ENCODE measurements around the gene PCDHGA12. TPM values are rescaled to one million over a fixed set of nuclear protein-coding genes. Genes with fewer than 3 reads are reported as not detected.

The PCDHGA12 gene
- total RNA-seq, 2 donors from 2014 or later = 3.8 to 6.8 TPM

GRCh38 chr5:141475625-141476131, 45.4 kb downstream of the PCDHGA12 start, which contains the start of gene PCDHGC3:
Gene PCDHGC3, plus strand, starts transcription at chr5:141475966. Its CDS starts 151 bp downstream, at chr5:141476117.
- WGBS = under 1% methylated on average over 28 of the region's 28 CpGs
- no peaks in the 10 kb centered on the region for H3K9me3 ChIP-seq
- peak in 3 of 4 experiments; percentile 46 to 62 (median 59) for TF ChIP-seq CTCF (IDR thresholded peaks at IDR 0.05)
- TF ChIP-seq POLR2AphosphoS5 (IDR thresholded peaks at IDR 0.05) = peak; percentile 90
- TF ChIP-seq POLR2A (IDR thresholded peaks at IDR 0.05) = peak; percentile 56
- no peaks in the 10 kb centered on the region for H3K27me3 ChIP-seq (replicated peaks; ENCODE audit: insufficient read depth)
- H3K27ac ChIP-seq = peak within 1 kb of the TSS; percentile 88
- no peaks in the 10 kb centered on the region for H3K36me3 ChIP-seq
- peak; percentile 94 for DNase-seq (ENCODE audit: low spot score)
- intact Hi-C loops (cut with DNase I) = loop anchor here (1.0 to 5.0 kb wide), 3 partner anchors 37 to 83 kb away; no protein-coding TSS in a partner anchor
- peak within 1 kb of the TSS; percentile 46 to 50 for H3K4me3 ChIP-seq
- H3K4me1 ChIP-seq (replicated peaks) = peaks cover 2% of the 10 kb centered on the region

- H3K9me3 ChIP-seq = no peaks in the 10 kb centered on the region
- no peaks in the 10 kb centered on the region for H3K36me3 ChIP-seq
- WGBS = under 1% methylated on average over 52 of the region's 58 CpGs
- intact Hi-C loops (cut with DNase I) = loop anchor here (2.0 to 5.0 kb wide), 2 partner anchors 36 to 82 kb away; no protein-coding TSS in a partner anchor
- peak; percentile 68 for DNase-seq (ENCODE audit: low spot score)
- H3K27ac ChIP-seq = peak overlapping the region; percentile 88
- peak overlapping the region; percentile 46 to 50 for H3K4me3 ChIP-seq
- H3K4me1 ChIP-seq (replicated peaks) = peaks cover 2% of the 10 kb centered on the region
- no peaks in the 10 kb centered on the region for H3K27me3 ChIP-seq (replicated peaks; ENCODE audit: insufficient read depth)
- peak; percentile 21 for TF ChIP-seq POLR2A (IDR thresholded peaks at IDR 0.05)
- peak; percentile 34 for TF ChIP-seq POLR2AphosphoS5 (IDR thresholded peaks at IDR 0.05)
- no peak for TF ChIP-seq CTCF (IDR thresholded peaks at IDR 0.05)
These were observed 46.0 kb downstream of the PCDHGA12 start for GRCh38 chr5:141476132-141476911.

- no peaks in the 10 kb centered on the region for H3K36me3 ChIP-seq
- TF ChIP-seq CTCF (IDR thresholded peaks at IDR 0.05) = no peak
- peaks cover 2% of the 10 kb centered on the region for H3K4me1 ChIP-seq (replicated peaks)
- intact Hi-C loops (cut with DNase I) = loop anchor here (2.0 to 5.0 kb wide), 2 partner anchors 35 to 82 kb away; no protein-coding TSS in a partner anchor
- H3K4me3 ChIP-seq = peak overlapping the region; percentile 46 to 50
- no peak for DNase-seq (ENCODE audit: low spot score)
- H3K27me3 ChIP-seq (replicated peaks; ENCODE audit: insufficient read depth) = no peaks in the 10 kb centered on the region
- H3K9me3 ChIP-seq = no peaks in the 10 kb centered on the region
- WGBS = 34% methylated on average over 24 of the region's 24 CpGs
- H3K27ac ChIP-seq = peak overlapping the region; percentile 88
These were observed 46.8 kb downstream of the PCDHGA12 start for GRCh38 chr5:141477044-141477575.

- 41% methylated on average over 13 of the region's 13 CpGs for WGBS
- Histone ChIP-seq H3K9me3 (no peaks in the 10 kb centered on the region), H3K27ac (no peak overlapping the region), H3K27me3 (replicated peaks; ENCODE audit: insufficient read depth) (no peaks in the 10 kb centered on the region), H3K4me3 (peak overlapping the region; percentile 46 to 50), H3K4me1 (replicated peaks) (peaks cover 2% of the 10 kb centered on the region), H3K36me3 (no peaks in the 10 kb centered on the region)
- intact Hi-C loops (cut with DNase I) = loop anchor here (2.0 to 5.0 kb wide), 2 partner anchors 34 to 81 kb away; no protein-coding TSS in a partner anchor
- no peak for TF ChIP-seq POLR2AphosphoS5 (IDR thresholded peaks at IDR 0.05)
- no peak for TF ChIP-seq CTCF (IDR thresholded peaks at IDR 0.05)
- no peak for TF ChIP-seq POLR2A (IDR thresholded peaks at IDR 0.05)
- no peak for DNase-seq (ENCODE audit: low spot score)
These were observed 47.5 kb downstream of the PCDHGA12 start for GRCh38 chr5:141477815-141478214.

Data from prostate gland (tissue), 2 donors.